Neuronal stem cell (in vitro differentiated cells): Measurements from ENCODE around the gene RAG2.

Experiments used
- DNase-seq: peaks from one replicate; pipeline ENCODE4 v3.0.0-alpha.2; 2013; ENCODE audit warnings: low spot score
- H2AFZ ChIP-seq: one replicate; pipeline ENCODE4 v1.6.1; 2013; ENCODE audit warnings: mild to moderate bottlenecking, low read length, inconsistent platforms
- H2AK5ac ChIP-seq: 2 replicates; pipeline ENCODE4 v1.6.1; 2013; ENCODE audit warnings: low read depth, mild to moderate bottlenecking, inconsistent platforms, low read length, moderate library complexity, mixed read lengths
- H2BK120ac ChIP-seq: 2 replicates; pipeline ENCODE4 v1.6.1; 2013; ENCODE audit warnings: low read depth, mild to moderate bottlenecking, inconsistent platforms, low read length, moderate library complexity, mixed read lengths
- H2BK12ac ChIP-seq: one replicate; pipeline ENCODE4 v1.6.1; 2013; ENCODE audit warnings: low read length, inconsistent platforms
- H2BK15ac ChIP-seq: 2 replicates; pipeline ENCODE4 v1.6.1; 2013; ENCODE audit warnings: mild to moderate bottlenecking, low read length, inconsistent platforms, mixed read lengths
- H2BK5ac ChIP-seq: one replicate; pipeline ENCODE4 v1.6.1; 2013; ENCODE audit warnings: inconsistent platforms, mild to moderate bottlenecking, low read length, moderate library complexity
- H3K14ac ChIP-seq: one replicate; pipeline ENCODE4 v1.6.1; 2013; ENCODE audit warnings: low read length, inconsistent platforms
- H3K18ac ChIP-seq: 2 replicates; pipeline ENCODE4 v1.6.1; 2013; ENCODE audit warnings: low read length, inconsistent platforms
- H3K23ac ChIP-seq: 2 replicates; pipeline ENCODE4 v1.6.1; 2013; ENCODE audit warnings: low read depth, mild to moderate bottlenecking, mixed read lengths, low read length, inconsistent platforms; ENCODE audit not compliant: poor library complexity
- H3K27ac ChIP-seq: replicated peaks from 3 replicates; pipeline ENCODE4 v1.5.1; 2013; ENCODE audit warnings: low read length, inconsistent platforms
- H3K27me3 ChIP-seq, 3 experiments: 2 replicates each; pipeline ENCODE4 v1.6.1; 2013; ENCODE audit warnings: low read length in 3 of 3, mild to moderate bottlenecking in 2 of 3, inconsistent platforms in 1 of 3, low read depth in 1 of 3, mixed read lengths in 1 of 3, moderate library complexity in 1 of 3; ENCODE audit not compliant: control insufficient read depth in 3 of 3, insufficient read depth in 3 of 3
- H3K36me3 ChIP-seq, 2 donors: replicated peaks in 1 of 2; 2 replicates each; pipeline ENCODE4 v1.6.1; 2013; ENCODE audit warnings: low read length in 2 of 2; ENCODE audit not compliant: control insufficient read depth in 2 of 2, insufficient read depth in 2 of 2
- H3K4ac ChIP-seq: 2 replicates; pipeline ENCODE4 v1.6.1; 2013; ENCODE audit warnings: inconsistent platforms, mild to moderate bottlenecking, low read length, moderate library complexity
- H3K4me1 ChIP-seq, 2 donors: 1 replicate in 1 of 2; 2 replicates in 1 of 2; pipeline ENCODE4 v1.6.1; 2013; ENCODE audit warnings: low read length in 2 of 2, low read depth in 1 of 2; ENCODE audit not compliant: control insufficient read depth in 2 of 2, insufficient read depth in 1 of 2
- H3K4me2 ChIP-seq: one replicate; pipeline ENCODE4 v1.6.1; 2013; ENCODE audit warnings: mild to moderate bottlenecking, low read length, inconsistent platforms; ENCODE audit not compliant: insufficient read depth, poor library complexity, severe bottlenecking
- H3K4me3 ChIP-seq, 2 donors: 2 replicates each; pipeline ENCODE4 v1.5.1; 2013; ENCODE audit warnings: low read length in 2 of 2, mild to moderate bottlenecking in 2 of 2, inconsistent platforms in 1 of 2, moderate library complexity in 1 of 2
- H3K79me1 ChIP-seq: one replicate; pipeline ENCODE4 v1.6.1; 2013; ENCODE audit warnings: low read depth, mild to moderate bottlenecking, inconsistent platforms, low read length, moderate library complexity
- H3K9ac ChIP-seq: one replicate; pipeline ENCODE4 v1.6.1; 2013; ENCODE audit warnings: mild to moderate bottlenecking, low read depth, low read length, inconsistent platforms; ENCODE audit not compliant: poor library complexity
- H3K9me3 ChIP-seq, 2 donors: replicated peaks in 1 of 2; 2 replicates each; pipeline versions ENCODE3 to v1.6.1; 2013; ENCODE audit warnings: low read length in 2 of 2, mild to moderate bottlenecking in 2 of 2, inconsistent platforms in 1 of 2, low read depth in 1 of 2, mixed read lengths in 1 of 2, moderate library complexity in 1 of 2; ENCODE audit not compliant: control insufficient read depth in 2 of 2, insufficient read depth in 1 of 2
- H4K8ac ChIP-seq: one replicate; pipeline ENCODE4 v1.6.1; 2013; ENCODE audit warnings: low read depth, mild to moderate bottlenecking, inconsistent platforms, low read length, moderate library complexity
- H4K91ac ChIP-seq: one replicate; pipeline ENCODE4 v1.6.1; 2013; ENCODE audit warnings: low read length, low read depth, mild to moderate bottlenecking, inconsistent platforms; ENCODE audit not compliant: poor library complexity
- WGBS, 2 donors: extraction: QIAGEN DNeasy Blood & Tissue Kit; methylation state at CpG; one replicate each; pipeline ENCODE4 v1.1.7; 2013; ENCODE audit warnings: missing lambda C conversion rate in 2 of 2, mixed read lengths in 1 of 2; ENCODE audit not compliant: insufficient read length in 2 of 2, insufficient replicate concordance in 1 of 2; ENCODE audit errors: extremely low coverage in 2 of 2; 5-methylcytosine and 5-hydroxymethylcytosine counted together

The RAG2 gene

GRCh38 chr11:36623494-36623893 lies 25.5 kb upstream of the RAG2 start:
- Histone ChIP-seq H4K8ac (no peak overlapping the region), H3K9ac (no peak overlapping the region), H3K9me3 (no peaks in the 10 kb centered on the region), H3K4me1 (peaks cover 0 to 1% of the 10 kb centered on the region in 2 donors), H2BK5ac (no peak overlapping the region), H3K36me3 (no peaks in the 10 kb centered on the region), H2AK5ac (no peak overlapping the region), H3K27me3 (no peaks in the 10 kb centered on the region), H2AFZ (no peak overlapping the region), H2BK12ac (no peak overlapping the region), H3K27ac (no peak overlapping the region), H3K14ac (no peak overlapping the region), H2BK15ac (no peak overlapping the region), H3K4me2 (no peak overlapping the region), H3K23ac (no peak overlapping the region), H3K79me1 (peaks cover 2% of the 10 kb centered on the region), H3K18ac (no peak overlapping the region), H3K4me3 (no peak overlapping the region), H4K91ac (no peak overlapping the region), H2BK120ac (no peak overlapping the region), H3K4ac (no peak overlapping the region)
- 94% methylated on average over 2 of the region's 5 CpGs; no CpG with 5 or more reads in 1 of the 2 donors for WGBS, 2 donors
- no peak for DNase-seq

- no CpG with 5 or more reads among the region's 3 CpGs for WGBS, 2 donors
- H3K27me3 ChIP-seq = no peaks in the 10 kb centered on the region
- no peak overlapping the region for H3K23ac ChIP-seq
- no peak overlapping the region for H2AFZ ChIP-seq
- H4K91ac ChIP-seq = no peak overlapping the region
- H2BK5ac ChIP-seq = no peak overlapping the region
- H3K4me1 ChIP-seq = peaks cover 0 to 1% of the 10 kb centered on the region in 2 donors
- H2BK120ac ChIP-seq = no peak overlapping the region
- no peaks in the 10 kb centered on the region for H3K36me3 ChIP-seq
- H2BK12ac ChIP-seq = no peak overlapping the region
- H3K9ac ChIP-seq = no peak overlapping the region
- no peak for DNase-seq
- no peak overlapping the region for H3K4me2 ChIP-seq
- H3K79me1 ChIP-seq = peaks cover 2% of the 10 kb centered on the region
- no peak overlapping the region for H3K4me3 ChIP-seq
- no peak overlapping the region for H2AK5ac ChIP-seq
- no peaks in the 10 kb centered on the region for H3K9me3 ChIP-seq
- H3K27ac ChIP-seq = no peak overlapping the region
- H3K4ac ChIP-seq = no peak overlapping the region
- no peak overlapping the region for H3K14ac ChIP-seq
- no peak overlapping the region for H3K18ac ChIP-seq
- H4K8ac ChIP-seq = no peak overlapping the region
- H2BK15ac ChIP-seq = no peak overlapping the region
Observed at GRCh38 chr11:36622431-36623136, 24.5 kb upstream of the RAG2 start.

DNA sequence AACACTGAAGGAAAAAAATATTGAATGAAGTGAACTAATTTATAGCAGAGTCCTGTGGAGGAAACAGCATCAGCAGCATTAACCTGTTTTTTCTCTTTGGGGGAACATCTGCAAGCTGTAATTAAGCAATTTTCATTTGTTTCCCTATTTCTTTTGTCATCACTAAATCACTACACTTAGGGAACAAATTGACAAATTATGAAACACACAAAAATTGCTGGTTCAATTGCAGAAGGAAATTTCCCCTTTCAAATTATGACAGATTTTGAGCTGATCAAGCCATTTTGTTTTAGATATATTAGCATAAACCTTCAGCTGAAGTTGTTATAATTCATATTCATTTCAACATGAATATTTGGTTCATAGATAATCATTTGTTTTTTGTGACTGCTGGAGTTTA lies 22.2 kb upstream of the RAG2 start:
- Histone ChIP-seq H3K4me2 (no peak overlapping the region), H2AK5ac (no peak overlapping the region), H3K36me3 (no peaks in the 10 kb centered on the region), H3K9me3 (no peaks in the 10 kb centered on the region), H3K4me3 (no peak overlapping the region), H4K8ac (no peak overlapping the region), H2BK15ac (no peak overlapping the region), H3K27ac (no peak overlapping the region), H3K18ac (no peak overlapping the region), H2BK12ac (no peak overlapping the region), H2BK120ac (no peak overlapping the region), H3K4ac (no peak overlapping the region), H3K79me1 (no peaks in the 10 kb centered on the region), H2AFZ (no peak overlapping the region), H3K4me1 (peaks cover 0 to 1% of the 10 kb centered on the region in 2 donors), H3K14ac (no peak overlapping the region), H3K9ac (no peak overlapping the region), H3K27me3 (no peaks in the 10 kb centered on the region), H3K23ac (no peak overlapping the region), H2BK5ac (no peak overlapping the region), H4K91ac (no peak overlapping the region)
- DNase-seq = no peak

DNA sequence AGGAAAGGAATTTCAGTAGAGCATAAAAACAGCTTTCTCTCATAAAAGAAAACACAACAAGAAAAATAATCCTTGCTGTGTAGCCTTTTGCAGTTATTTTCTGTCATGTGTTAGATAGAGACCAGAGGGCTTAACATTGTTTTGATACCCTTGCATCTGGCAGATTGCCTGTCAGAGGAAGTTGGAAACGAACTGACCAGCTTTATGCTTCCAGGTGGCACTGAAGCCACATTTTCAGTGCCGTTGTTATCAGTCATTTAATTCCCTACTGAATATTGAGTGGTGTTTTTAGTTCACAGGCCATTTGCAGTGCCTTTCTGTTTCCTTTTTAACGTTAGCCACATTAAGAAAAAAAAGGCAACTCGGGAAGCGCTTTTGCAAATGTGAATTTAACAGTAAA lies 21.5 kb upstream of the RAG2 start:
- H3K27ac ChIP-seq = no peak overlapping the region
- no peak overlapping the region for H3K18ac ChIP-seq
- peaks cover 0 to 1% of the 10 kb centered on the region in 2 donors for H3K4me1 ChIP-seq
- no peak overlapping the region for H2AK5ac ChIP-seq
- no peaks in the 10 kb centered on the region for H3K79me1 ChIP-seq
- no peak overlapping the region for H3K23ac ChIP-seq
- H2BK120ac ChIP-seq = no peak overlapping the region
- no peak overlapping the region for H4K8ac ChIP-seq
- no peaks in the 10 kb centered on the region for H3K36me3 ChIP-seq
- H4K91ac ChIP-seq = no peak overlapping the region
- WGBS, 2 donors = no CpG with 5 or more reads among the region's 5 CpGs
- no peak overlapping the region for H2AFZ ChIP-seq
- H2BK12ac ChIP-seq = no peak overlapping the region
- H3K9ac ChIP-seq = no peak overlapping the region
- H3K4me3 ChIP-seq = no peak overlapping the region
- H2BK5ac ChIP-seq = no peak overlapping the region
- no peak overlapping the region for H3K4me2 ChIP-seq
- H3K14ac ChIP-seq = no peak overlapping the region
- H2BK15ac ChIP-seq = no peak overlapping the region
- no peaks in the 10 kb centered on the region for H3K9me3 ChIP-seq
- H3K4ac ChIP-seq = no peak overlapping the region
- H3K27me3 ChIP-seq = no peaks in the 10 kb centered on the region
- no peak for DNase-seq
